Activated T-cell treated with anti-CD3 and anti-CD28 coated beads for 1 hour (primary cell): Measurements from ENCODE around the gene GPR160.

Source experiments
- DNase-seq: peaks from one replicate; pipeline ENCODE4 v3.0.0-alpha.2; 2020; ENCODE audit warnings: low read depth

Gene GPR160

DNA sequence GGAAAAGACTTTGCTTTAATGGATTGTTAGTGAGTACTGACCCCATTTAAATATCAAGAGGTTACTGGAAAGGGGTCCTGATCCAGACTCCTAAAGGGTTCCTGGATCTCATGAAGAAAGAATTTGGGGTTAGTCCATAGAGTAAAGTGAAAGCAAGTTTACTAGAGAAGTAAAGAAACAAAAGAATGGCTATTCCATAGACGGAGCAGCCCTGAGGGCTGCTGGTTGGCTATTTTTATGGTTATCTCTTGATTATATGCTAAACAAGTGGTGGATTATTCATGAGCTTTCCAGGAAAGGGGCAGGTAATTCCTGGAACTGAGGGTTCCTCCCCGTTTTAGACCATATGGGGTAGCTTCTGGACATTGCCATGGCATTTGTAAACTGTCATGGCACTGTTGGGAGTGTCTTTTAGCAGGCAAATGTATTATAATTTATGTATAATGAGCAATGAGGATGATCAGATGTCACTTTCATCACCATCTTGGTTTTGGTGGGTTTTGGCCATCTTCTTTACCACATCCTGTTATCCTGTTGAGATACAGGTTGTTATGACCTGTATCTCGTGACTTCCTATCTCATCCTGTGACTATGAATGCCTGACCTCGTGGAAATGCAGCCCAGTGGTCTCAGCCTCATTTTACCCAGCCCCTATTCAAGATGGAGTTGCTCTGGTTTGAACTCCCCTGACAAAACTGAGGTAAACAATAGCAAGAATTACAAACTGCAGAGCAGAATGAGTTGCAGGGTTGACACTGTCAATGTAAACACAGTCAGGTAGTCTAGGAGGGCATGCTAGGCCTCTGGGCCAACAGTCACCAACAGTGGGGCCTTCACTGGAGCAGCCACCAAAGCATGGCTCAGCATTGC is 10.3 kb upstream of the GPR160 start:
- no peak for DNase-seq

DNA sequence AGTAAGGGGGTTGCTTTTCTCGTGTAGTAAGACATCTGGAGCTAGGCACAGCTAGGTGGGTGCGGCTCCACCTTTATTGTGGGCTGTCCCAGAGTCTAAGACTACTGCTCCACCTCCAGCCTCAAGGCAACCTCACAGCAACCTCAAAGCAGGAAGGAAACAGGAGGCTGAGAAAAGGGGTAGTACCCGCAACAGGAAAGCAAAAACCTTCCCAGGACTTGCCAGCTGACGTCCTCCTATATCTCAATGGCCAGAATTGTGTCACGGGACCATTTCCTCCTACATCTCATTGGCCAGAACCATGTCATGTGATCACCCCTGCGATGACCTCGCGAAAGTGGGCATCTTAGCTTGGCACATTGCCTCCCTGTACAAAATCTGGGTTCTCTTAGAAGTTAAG is 4.3 kb upstream of the GPR160 start:
- DNase-seq = peak; percentile 6

DNA sequence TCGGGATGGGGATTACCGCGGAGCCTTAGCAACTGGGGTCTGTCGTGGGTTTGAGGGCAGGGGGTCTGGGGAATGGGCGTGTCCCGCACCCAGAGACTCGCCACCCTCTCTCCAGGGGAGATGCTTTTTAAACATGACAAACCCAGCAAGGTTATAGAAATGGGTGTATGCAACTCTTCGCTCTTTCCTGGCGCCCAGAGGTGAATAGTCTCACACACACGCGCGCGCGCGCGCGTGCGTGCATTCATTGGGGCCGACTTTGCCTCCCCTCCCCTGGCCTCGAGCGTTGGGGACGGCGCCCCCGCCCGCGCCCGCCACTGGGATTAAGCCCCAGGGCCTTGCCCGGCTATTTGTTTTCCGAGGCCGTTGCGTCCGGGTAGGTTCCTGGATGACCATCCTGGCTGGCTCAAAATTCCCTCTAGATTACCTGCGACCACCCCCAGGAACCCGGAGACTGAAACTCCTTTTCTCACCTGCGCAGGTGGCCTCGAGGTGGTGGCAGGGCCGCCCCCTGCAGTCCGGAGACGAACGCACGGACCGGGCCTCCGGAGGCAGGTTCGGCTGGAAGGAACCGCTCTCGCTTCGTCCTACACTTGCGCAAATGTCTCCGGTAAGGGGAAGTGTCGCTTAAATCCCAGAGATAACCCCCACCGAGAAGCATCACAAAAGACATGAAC is 777 bp downstream of the GPR160 start:
- DNase-seq = peak; percentile 26

DNA sequence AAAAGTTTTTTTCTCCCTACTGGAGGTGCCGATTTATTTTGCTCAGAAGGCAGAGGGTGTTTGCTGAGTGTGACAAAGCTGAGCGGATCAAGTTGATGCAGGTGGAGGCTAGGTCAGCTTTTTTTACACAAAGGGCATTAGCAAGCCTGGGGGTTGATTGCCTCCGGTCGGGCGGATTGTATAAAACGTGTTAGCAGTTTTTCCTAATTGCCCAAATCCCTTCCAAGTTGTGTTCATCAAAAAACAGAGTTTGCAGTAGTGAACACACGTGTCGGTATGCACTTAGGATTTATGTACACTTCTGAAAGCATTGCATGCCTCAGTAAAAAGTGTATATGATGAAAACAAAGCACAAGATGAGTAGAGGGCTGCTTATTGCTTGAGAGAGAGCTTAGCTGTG is 2.6 kb downstream of the GPR160 start:
- DNase-seq = no peak

DNA sequence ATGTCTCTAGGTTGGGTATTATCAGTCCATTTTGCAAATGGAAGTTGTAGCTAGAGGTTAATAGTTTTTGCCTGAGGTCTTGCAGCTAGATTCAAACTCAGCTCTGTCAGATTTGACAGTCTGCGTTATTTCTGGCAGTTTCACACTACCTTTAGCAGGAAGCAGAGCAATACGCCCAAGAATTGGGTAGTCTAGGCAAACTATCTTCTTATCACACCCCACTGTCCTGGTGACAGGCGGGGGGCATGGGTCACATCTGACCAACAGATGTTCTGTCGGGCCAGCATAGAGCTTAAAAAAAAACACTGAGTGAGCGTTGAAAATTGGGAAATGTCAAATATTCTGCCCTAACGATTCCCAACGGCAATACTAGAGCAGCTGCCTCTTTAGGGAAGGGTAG is 5.7 kb downstream of the GPR160 start:
- no peak for DNase-seq

DNA sequence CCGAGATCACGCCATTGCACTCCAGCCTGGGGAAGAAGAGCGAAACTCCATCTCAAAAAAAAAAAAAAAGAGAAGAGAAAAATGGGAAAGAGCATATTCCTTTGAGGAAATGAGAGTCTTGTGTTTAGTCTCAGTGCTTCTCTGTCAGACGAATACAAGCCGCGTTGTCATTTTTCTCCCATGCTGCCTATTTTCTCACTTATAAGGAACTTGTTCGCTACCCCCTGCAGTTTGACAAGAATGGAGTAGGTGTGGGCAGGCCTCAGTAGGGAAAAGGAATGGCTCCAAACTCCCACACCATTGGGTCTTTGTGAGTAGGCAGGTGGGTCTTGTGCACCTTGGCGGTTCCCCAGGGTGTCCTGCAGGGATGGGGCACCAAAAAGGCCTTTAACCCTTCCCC is 6.5 kb downstream of the GPR160 start:
- no peak for DNase-seq

DNA sequence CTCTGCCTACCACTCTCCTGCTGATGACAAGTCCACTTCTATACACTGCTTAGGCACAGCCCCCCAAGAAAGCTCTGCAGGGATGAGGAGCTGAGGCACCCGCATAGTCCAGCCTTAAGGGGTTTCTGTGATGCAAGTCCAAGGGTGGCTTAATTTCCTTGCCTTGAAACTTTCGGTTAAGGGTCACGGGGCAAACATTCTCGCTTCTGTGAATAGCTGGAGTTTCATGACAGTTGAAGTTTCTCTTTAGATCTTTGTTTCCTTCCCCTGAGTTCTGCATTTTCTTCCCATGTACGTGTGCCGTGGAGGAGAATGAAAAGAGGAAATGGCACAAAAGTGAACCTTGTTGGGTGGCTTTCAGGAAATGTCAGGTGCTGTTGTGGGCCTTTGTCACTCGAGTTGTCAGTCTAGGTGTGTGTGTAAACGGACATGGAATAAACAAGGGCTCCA is 7.0 kb downstream of the GPR160 start:
- DNase-seq = no peak

DNA sequence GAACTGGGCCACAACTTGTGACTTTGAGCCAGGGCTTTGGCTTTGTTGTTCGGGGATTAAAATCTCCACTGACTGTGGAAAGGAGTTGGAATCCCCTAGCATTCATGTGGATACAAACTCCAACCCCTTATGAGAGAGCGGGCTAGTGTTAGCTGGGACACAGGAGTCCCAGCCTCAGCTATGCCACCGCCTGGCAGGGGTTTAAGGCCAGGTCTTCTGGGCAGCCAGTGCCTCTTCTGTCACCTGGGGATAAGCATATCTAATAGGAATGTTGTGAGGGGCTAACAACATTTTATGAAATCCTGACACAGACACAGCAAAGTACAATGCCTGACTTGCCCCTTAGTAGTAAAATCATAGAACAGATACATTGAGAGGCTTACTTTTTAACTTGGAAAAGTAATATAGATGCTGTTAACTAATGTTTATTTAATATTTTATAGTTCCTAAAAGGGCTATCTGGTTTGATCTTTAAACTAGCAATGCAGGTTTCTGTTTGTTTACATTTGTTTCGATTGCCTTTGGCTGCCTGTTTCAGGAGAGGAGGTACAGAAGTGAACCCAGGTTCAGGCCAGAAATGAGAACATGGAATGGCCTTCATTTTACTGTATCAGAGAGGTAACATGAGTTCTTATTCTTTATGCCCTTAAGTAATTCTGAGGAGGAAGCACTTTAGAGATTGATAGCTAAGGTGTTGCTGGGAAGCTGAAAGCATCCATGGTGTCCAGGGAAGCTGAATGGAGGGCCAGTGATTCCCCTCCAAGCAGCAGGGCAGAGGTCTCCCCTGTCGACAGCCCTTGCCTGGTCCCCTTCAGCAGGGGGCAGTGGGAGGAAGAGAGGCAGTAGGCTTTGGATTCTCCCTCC is 8.7 kb downstream of the GPR160 start:
- no peak for DNase-seq

DNA sequence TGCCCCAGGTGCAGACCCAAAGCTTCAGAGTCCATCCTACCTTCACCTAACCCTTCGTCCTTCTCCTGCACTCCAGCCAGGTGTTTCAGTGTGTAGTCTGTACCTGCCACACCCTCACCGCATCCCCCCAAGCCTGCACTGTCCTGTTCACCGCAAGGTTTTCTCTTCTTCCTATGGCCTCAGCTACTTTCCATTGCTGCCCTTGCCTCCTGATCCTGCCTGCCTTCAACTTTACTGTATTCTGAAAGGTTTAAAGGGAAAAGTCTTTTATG is 9.3 kb downstream of the GPR160 start:
- DNase-seq = no peak

DNA sequence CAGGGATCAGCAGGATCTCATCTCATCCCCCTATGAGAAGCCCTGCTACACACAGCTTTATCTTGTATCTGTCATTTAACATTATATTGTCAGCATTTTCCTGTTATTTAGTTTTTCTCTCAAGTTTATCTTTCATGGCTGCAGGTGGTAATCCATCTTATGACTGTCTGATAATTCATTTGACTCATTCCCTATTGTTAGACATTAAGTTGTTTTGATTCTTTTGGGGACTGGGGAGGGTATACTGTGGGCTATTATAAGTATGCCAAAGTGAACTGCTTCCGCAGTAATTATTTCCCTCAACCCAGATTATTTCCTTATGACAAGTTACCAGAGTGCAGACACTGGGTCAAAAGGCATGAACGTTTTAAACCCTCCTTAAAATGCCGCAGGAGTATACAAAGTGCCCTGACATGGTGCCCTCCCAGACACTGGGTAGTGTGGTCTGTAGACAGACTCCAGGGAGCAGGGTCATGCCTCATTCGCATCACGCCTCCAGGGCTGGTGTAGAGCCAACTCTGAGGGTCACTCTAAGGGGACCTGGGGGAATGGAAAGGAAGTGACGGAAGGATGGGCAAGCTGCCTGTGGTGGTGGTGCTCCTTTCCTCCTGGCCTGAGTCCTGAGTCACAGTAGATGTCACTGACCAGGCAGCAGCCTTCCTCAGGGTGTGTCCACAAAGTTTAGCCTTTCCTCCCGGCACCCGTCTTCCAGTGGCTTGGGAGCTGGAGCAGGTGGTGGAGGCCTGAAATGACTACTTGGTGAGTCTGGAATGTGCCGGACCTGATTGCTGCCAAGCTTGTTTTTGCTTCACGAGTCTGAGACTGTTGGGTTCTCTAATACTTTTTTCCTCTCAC is 11.6 kb downstream of the GPR160 start:
- no peak for DNase-seq

DNA sequence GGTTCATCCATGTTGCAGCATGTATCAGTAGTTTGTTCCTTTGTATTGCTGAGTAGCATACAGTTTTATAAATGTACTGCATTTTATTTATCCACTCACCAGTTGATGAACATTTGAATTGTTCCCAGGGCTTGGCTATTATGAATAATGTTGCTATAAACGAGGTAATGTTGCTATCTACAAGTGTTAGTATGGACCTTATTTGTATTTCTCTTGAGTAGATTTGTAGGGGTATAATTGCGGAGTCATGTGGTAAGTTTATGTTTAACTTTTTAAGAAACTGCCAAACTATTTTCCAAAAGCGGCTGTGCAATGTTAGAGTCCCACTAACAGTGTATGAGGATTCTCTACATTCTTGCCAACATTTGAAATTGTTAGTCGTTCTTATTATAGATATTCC is 13.0 kb downstream of the GPR160 start:
- DNase-seq = no peak

DNA sequence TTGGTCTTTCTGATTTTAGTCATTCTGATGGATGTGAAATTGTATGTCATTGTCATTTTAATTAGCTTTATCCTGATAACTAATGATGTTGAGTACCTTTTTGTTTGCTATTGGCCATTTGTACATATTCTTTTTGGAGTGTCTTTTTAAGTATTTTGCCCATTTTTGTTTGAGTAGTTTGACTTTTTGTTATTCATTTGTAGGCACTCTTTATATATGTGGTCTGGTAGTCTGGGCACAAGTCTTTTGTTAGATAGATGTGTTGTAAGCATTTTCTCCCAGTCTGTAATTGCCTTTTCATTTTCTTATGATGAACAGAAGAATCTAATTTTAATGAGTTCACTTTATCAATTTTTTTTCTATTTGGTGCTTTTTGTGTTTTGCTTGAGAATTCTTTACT is 14.6 kb downstream of the GPR160 start:
- no peak for DNase-seq

DNA sequence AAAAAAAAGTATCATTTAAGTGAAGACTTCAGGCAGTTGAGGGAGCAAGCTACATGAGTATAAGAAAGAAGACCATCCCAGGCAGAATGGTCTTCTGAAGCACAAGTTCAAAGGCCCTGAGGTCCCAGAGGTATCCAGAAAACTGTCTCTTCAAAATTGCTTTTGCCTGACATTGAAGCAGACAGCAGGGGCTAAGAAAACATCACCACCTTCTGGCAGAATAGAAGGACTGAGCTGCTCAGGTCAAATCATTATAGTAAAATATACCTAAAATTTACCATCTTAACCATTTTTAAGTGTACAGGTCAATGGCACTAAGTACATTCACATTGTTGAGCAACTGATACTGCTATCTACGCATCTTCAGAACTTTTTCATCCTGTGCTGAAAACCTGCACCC is 16.4 kb downstream of the GPR160 start:
- DNase-seq = no peak

DNA sequence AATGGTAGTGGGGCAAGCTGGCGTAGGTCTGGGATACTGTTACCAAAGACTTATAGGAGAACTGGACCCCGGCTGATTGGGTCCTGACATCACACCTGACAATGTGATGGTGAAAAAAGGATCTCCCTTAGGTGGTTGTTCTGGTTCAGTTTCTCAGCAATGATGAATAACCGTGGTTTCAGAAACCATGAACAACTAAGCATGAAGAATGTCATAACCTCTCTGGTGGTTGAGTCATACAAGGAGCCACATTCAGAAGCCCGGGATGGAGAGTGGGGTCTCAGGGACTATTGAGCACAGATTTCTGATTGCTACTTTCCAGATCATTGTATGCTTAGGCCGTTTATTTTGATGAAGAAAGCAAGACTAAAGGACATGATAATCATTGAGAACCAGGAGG is 17.4 kb downstream of the GPR160 start:
- no peak for DNase-seq

DNA sequence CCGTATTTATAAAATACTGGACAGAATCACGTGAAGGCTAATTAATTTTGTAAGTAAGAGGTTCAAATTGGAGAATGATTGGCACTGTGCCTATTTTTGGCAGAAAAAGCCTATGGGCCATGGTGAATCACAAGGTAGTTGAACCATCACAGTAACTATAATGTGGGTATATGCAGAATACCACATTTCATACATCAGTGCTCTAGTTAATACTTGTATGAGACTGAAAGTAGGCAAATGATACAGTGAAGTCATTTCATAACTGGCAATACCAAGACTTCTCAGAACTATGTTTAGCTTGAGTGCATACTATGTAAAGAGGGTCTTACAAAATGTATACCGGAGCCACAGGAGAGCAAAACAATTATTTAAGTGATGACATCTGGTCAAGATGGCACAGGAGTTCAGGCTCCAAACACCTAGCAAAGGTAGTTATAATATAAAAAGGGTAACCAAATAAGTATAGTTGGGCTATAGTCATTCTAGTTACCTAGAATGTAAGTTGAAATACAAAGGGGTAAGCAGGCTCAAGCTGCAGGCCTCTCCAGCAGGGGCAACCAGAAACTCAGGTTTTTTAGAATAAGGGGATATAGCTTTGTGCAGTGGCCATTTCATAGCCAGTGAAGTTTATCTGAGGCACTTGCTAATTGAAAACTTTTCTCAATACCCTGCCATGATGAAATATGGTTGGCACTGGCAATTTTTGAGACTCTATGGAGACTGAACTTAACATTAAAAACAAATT is 19.1 kb downstream of the GPR160 start:
- DNase-seq = no peak

DNA sequence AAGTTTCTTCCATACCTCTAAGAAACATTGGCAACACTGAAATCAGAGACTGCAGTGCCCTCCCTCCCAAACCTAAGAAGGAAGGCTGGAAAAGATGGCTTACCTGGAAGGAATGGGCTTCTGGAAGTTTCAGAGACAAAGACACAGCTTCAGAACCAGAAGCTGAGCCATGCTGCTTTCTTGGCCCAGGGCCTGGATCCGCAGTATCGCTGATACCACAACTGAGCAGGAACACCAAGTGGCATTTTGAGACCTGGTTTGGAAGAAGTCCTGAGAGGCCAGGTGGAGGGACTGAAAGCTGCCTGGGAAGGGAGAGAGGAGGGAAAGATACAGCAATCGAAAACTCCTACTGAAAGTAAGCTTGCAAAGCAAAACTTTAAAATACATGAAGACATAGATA is 19.8 kb downstream of the GPR160 start:
- DNase-seq = no peak

DNA sequence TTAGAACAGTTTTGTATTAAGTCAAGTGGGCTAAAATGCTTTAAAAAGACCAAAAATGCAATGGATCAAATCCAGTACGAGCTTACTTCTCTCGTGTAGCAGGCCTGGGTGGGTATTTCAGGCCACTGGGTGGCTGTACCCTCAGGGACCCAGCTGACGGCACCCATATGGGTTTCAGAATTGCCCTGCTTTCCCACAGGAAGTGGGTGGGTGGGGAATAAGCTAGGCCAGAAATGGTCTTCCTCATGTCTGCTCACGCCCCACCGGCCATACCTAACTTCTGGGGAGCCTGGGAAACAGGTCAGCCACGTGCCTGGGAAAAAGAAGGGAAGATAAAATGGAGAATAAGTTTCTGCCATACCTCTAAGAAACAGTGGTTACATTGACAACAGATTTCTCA is 20.3 kb downstream of the GPR160 start:
- DNase-seq = no peak

DNA sequence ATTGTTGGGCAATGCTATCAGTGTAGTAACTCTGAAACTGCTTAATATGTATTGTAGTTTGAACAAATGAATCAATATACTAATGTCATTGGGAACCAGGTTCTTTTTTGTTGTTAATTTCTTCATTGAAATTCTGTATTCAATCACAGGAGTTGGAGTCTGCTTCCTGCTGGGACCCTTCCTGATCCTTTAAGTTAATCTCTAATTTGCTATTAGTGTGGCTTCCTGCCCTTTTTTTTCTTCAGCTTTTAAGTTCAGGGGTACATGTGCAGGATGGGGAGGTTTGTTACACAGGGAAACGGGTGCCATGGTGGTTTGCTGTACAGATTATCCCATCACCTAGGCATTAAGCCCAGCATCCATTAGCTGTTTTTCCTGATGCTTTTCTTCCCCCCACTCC is 21.7 kb downstream of the GPR160 start:
- no peak for DNase-seq

DNA sequence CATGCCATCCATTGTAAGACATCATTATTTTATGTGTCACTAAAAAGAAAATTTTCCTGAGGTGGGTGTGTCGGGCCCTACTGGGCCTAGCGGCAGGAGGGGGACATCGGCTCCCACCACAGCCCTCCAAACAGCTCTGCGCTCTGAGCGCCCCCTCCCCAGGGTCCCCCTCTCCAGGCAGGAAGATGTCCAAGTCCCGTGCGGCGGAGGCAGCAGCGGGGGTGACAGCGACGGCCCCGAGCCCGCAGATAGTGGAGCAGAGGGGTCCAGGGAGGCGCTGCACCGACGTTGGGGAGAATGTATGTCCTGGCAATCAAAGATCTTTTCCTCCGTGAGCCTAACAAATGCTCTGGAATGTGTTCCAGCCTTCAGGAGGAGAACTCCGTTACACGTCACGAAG is 24.3 kb downstream of the GPR160 start:
- DNase-seq = no peak

DNA sequence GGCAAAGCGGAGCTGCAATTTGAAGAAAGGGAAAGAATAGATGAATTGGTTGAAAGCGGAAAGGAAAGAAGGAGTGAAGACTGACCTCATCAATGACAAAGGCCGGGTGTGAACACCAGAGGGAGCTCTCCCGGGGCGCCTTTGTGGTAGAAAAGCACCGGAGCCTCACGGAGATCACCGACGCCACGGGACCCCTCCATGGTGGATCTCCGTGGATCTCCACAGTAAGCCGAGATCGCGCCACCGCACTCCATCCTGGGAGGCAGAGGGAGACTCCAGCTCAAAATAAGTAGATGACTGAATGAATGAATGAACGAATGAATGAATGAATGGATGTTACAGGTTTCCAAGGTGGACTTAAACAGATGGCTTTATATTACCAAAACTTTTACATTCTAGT is 25.0 kb downstream of the GPR160 start:
- DNase-seq = no peak

DNA sequence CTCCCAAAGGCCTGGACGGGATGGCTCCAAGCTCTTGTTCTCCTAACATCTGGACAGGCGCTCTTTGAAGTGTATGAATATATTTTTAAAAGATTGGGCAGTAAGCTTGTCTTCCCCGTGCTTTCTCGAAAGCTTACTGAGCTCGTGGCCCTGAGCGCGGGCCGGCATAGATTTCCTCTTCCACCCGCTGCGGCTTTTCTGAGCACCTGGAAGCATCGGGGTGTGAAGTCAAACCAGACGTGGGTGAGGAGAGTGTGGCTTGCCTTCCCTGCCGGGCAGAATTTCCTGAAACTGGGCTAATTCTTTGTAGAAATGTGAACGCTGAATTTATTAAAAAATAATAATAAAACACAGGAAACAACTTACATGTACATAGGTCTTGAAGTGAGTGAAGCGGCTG is 25.9 kb downstream of the GPR160 start:
- no peak for DNase-seq
